Measurements from ENCODE around the gene DGCR8. TPM values are rescaled to one million over a fixed set of nuclear protein-coding genes. Genes with fewer than 3 reads are reported as not detected.

Gene DGCR8
- total and polyA plus RNA-seq, 12 donors: 8.3 to 26.3 (median 14.0) TPM

- no peaks in the 10 kb centered on the region for H3K9me3 ChIP-seq
- H3K36me3 ChIP-seq: peaks cover 0 to 74% (median 31%) of the 10 kb centered on the region in 9 donors
- H3K27me3 ChIP-seq: no peaks in the 10 kb centered on the region
- no peak for TF ChIP-seq CTCF (IDR thresholded peaks at IDR 0.05)
- no peak overlapping the region for H3K4me3 ChIP-seq
- WGBS, 2 donors: 94 to 95% methylated on average over 22 of the region's 22 CpGs
- DNase-seq (no peak), ATAC-seq (no peak)
- peaks cover 8 to 34% (median 21%) of the 10 kb centered on the region in 9 donors for H3K4me1 ChIP-seq
- no peak overlapping the region for H3K27ac ChIP-seq
- intact Hi-C loops (cut with DNase I): loop anchor here in 2 of 10 donors (10.0 kb wide), 2 partner anchors 147 to 157 kb away; no protein-coding TSS in a partner anchor
Measured at GRCh38 chr22:20121856-20122415, 41.9 kb downstream of the DGCR8 start.

GRCh38 chr22:20123366-20124082, 43.5 kb downstream of the DGCR8 start:
- H3K27me3 ChIP-seq: no peaks in the 10 kb centered on the region
- ATAC-seq (no peak), DNase-seq (no peak)
- H3K27ac ChIP-seq: no peak overlapping the region
- intact Hi-C loops (cut with DNase I): loop anchor here in 2 of 10 donors (10.0 kb wide), 2 partner anchors 149 to 159 kb away; no protein-coding TSS in a partner anchor
- H3K4me1 ChIP-seq: peaks cover 4 to 26% (median 16%) of the 10 kb centered on the region in 9 donors
- WGBS, 2 donors: 92 to 94% methylated on average over 13 of the region's 13 CpGs
- H3K9me3 ChIP-seq: no peaks in the 10 kb centered on the region
- TF ChIP-seq CTCF (IDR thresholded peaks at IDR 0.05): no peak
- H3K36me3 ChIP-seq: peaks cover 0 to 84% (median 31%) of the 10 kb centered on the region in 9 donors
- H3K4me3 ChIP-seq: no peak overlapping the region

- H3K27ac ChIP-seq: no peak overlapping the region
- ATAC-seq (no peak), DNase-seq (no peak)
- H3K4me1 ChIP-seq: peaks cover 0 to 19% (median 9%) of the 10 kb centered on the region in 9 donors
- intact Hi-C loops (cut with DNase I): loop anchor here in 2 of 10 donors (10.0 kb wide), 2 partner anchors 149 to 159 kb away; no protein-coding TSS in a partner anchor
- WGBS, 2 donors: 91 to 94% methylated on average over 11 of the region's 11 CpGs
- no peaks in the 10 kb centered on the region for H3K27me3 ChIP-seq
- TF ChIP-seq CTCF (IDR thresholded peaks at IDR 0.05): no peak
- H3K4me3 ChIP-seq: no peak overlapping the region
- H3K36me3 ChIP-seq: peaks cover 0 to 78% (median 26%) of the 10 kb centered on the region in 9 donors
- H3K9me3 ChIP-seq: no peaks in the 10 kb centered on the region
Measured at GRCh38 chr22:20124083-20124787, 44.2 kb downstream of the DGCR8 start.

Data from heart right ventricle (tissue), 16 donors.